Stimulated activated CD8-positive, alpha-beta memory T cell treated with anti-CD3 and anti-CD28 coated beads, Interleukin-2, amount 100 ng/mL, for 1 hour (primary cell): ENCODE results near the gene PLXDC2.
"Not testable (repeated sequence)": the region's sequence is repeated elsewhere in the genome, so short reads cannot be mapped to it uniquely, and the experiment has no call there.

ENCODE experiments used
- DNase-seq, 2 donors: peaks; one replicate each; pipeline ENCODE4 v3.0.0-alpha.2; 2020; ENCODE audit warnings: low read depth in 2 of 2

The PLXDC2 gene

DNA sequence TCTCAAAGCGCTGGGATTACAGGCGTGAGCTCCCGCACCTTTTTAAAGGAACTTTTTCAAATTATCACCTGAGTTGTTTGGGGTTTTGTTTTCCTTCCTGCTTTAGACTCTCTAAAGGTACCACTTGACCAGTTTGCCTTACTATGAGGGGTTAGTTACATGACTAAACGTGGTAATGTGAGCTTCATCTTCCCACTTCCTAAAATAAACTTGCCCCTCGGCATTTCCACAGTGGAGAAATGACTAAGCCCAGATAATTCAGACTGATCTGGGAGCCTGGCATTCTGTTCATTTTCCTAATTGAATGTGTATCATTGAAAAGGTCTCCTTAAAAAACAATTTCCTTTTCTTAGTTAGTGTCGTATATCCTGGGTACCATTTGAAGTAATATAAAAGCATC, 163.4 kb downstream of the PLXDC2 start:
- DNase-seq, result no peak

DNA sequence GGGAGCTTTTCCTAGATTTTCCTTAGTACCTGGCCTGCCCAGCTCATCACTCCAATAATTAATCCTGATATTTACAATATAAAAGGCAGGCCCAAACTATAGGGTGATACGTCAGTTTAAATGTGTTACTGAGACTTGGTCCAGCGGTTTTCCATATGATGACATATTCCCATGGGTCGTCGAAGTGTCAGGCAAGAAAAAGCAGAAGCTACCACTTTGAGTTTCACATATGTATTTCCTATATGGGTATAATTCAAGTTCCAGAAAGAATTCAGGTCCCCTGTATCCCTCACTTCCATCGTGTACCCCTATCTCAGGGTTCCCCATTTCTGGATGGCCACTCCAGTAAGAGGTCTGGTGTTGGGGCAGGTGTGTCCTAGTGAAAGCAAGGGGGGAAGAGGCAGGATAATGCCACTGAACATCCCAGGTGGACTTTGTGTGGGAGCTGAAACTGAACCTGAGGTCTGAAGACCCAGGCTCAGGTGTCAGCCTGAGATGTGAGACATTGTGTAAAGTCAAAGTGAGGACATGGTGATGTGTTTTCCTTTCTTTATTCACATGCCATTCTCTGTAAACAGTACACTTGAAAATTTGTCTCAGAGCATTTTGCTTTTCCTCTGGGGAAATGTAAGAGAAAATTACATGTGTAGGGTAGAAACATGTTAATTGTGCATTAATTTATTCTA, 167.8 kb downstream of the PLXDC2 start:
- DNase-seq, result no peak

DNA sequence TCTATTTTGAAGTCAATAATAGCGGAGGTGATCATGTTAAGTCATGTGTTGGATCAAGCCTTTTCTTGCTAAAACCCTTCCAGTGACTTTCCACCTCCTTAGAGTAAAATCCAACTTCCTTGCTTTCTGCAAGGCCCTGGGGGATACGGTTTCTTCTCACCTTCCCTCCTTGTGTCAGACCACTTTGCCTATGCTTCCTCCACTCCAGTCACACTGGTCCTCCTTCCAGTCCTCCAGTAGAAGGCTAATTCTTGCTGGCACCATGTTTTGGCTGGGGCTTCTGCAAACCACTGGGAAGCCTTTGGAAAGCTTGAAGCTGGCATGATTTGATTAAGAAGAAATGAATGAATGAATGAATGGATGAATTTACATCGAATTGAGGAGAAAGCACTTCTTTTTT, 169.5 kb downstream of the PLXDC2 start:
- DNase-seq, result no peak

DNA sequence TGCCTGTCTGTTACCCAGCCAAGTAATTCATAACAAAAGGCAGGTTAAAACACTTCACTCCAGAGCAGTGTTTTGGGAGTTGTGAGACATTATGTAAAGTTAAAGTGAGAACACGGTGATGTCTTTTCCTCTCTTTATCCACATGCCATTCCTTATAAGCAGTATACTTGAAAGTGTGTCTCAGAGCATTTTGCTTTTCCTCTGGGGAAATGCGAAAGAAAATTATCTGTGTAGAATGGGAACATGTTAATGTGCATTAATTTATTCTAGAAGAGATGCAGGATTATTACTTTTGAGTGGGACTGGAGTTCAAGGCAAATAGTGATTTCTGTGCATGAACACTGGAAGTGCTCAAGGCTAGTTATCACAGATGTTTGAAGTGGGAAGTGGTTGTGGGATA, 170.4 kb downstream of the PLXDC2 start:
- DNase-seq, result no peak

DNA sequence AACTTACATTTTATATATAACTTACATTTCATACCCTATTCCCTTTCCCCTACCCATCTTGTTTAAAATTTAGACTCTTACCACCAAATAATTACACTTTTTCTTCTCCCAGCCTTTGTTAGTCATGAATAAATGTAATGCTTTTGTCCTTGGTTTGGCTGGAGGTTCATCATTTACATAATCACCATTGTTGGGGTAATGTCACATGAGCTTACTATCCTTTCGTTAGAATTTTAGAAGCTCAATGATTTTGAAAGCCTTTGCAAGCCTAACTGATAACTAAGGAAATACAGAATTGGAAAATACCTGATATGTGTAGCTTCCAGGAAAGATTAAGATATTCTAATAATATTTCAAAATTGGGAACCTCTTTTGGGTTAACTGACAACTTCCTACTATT, 171.7 kb downstream of the PLXDC2 start:
- no peak for DNase-seq

DNA sequence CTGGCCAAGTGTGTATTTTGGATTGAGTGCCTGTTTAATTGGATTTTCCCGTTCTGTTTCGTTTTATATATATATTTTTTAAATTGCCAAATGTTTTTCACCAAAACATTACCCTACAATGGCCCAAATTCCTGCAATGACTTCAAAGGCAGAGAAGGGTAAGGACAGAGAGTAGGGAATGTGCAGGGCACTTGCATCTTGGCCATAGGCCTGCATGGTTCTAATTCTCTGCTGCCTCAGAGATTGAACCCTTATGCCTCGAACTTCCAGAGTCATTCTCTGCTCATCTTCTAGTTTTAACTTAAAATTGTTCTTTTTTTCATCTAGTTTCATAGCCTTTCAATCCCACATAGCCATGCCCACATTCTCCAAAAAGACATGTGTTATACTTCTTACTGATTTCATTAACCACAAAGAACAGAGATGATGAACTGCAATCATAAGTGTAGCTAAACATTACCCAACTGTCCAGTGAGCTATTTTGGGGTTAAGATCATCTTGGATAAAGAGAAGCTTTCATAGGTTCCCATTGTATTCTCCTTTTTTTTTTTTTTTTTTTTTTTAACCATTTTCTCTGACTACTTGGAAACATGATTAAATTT, 177.6 kb downstream of the PLXDC2 start:
- no peak for DNase-seq

DNA sequence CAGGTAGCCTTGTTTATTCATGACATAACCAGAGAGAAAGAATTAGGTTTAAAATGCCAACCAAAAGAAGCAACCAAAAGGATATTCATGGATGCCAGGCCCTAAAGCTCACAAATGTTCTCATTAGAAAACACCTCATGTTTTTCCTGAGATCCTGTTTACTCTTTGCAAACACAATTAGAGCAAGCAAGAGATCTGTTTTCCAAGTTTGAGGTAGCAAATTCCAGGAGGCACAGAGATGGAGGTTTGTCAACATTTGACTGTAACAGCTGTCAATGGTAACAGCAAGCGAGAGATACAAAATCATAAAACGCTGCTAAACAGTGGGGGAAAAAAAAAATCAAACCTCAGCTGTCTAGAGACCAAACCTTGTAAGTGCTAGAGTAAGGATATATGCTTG, 182.2 kb downstream of the PLXDC2 start:
- no peak for DNase-seq

DNA sequence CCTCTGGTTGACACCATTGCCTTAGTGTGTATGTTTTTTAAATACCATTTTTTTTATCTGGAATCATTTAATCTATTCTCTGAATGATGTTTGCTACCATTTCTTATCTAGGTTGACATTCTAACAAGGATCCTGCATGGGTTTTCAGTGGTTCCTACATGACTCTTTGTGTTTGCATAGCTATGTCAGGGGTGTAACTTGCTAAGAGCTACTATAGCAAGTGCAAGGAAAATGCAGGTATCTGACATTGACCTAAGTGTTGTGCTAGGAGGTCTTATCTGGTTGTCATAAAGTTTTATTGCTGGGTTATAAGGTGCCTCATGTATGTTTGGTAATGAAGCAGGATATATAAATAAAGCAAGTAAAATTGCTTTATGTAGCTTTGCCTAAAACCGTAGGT, 183.2 kb downstream of the PLXDC2 start:
- no peak for DNase-seq

DNA sequence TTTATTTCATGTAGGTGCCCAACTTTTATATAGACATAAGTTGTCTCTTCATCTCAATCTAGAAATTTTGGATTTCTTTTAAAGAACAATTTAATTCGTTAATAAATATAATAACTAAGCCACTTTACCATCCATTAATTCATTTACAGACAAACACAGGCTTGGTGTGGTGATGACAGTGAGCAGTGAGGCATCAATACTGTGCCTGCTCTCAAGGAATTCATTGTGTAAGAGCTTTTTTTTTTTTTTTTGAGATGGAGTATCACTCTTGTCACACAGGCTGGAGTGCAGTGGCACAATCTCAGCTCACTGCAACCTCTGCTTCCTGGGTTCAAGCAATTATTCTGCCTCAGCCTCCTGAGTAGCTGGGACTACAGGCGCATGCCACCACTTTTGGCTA, 185.8 kb downstream of the PLXDC2 start:
- DNase-seq, result not testable (repeated sequence)

DNA sequence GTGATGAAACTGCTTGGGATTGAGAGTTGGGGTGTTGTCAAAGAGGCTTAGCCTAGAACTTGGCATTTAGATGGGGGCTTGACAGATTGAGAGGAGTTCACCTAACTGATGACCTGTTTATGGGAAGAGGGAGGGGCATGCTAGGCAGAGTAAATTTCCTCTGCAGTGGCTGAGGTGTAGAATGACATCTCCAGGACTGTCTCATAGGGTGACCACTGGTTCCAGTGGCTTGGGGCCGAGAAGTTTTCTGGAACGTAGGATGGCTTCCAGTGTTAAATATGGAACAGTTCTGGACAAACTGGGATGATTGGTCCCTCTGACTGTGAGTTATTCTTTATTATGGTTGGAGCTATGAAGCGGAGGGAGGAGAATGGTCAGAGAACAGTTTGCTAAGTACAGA, 186.4 kb downstream of the PLXDC2 start:
- no peak for DNase-seq

DNA sequence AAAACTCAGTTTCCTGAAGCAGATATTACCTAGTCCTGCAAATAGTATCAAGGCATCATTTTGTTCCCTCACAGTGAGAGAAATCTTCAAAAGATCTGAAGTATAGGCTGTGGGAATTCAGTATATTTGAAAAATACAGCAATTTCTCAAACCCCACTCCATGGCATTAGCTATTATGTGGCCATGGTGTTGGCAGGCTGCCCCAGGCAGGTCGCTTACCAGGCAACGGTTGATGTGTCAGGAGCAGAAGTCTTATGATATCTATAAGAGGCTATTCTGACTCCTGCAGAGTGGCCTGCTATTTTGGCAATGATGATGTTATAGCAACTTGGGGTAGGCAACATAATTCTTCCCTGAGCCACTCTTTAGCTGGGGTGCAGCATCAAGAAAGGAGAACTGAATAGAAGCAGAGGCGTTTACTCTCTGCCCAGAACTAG, 187.9 kb downstream of the PLXDC2 start:
- DNase-seq, result no peak

DNA sequence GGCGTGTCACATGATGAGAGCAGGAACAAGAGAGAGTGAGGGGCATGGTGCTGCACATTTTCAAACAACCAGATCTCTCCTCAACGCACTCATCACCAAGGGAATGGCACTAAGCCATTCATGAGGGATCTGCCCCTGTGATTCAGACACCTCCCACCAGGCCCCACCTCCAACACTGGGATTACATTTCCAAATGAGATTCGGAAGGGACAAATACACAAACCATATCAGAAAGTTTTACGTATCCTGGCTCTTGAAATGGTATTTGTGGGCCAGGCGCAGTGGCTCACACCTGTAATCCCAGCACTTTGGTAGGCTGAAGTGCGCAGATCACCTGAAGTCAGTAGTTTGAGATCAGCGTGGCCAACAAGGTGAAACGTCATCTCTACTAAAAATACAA, 189.4 kb downstream of the PLXDC2 start:
- DNase-seq, result no peak

DNA sequence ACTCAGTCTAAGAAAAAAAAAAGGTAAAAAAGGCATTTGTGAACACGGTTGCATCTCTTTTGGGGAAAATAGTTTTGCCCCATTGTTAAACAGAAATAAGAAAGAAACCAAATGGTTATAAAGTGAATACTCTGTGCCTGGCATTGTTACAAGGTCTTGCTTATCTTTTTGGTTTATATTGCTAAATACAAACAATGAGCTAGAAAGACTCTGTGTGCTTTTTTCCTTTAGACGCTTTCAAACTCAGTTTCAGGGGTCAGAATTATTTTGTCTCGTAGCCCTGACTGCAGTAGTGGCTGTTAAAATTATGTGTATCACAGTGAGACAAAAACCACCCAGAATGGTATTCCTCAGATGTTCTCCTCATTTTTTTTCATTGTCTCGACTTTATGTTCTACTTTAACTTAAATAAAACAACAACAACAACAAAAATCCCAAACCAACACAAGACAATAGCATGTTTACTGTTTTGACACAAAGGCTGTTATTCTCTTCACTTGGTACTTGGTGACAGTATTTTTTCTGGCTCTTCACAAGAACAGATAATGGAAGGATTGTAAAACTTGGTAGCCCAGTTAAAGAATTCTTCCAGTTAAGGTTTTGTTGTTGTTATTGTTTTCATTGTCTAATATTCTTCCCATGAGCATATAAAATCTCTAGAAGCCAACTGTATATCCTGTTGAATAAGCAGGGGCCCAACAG, 190.1 kb downstream of the PLXDC2 start:
- DNase-seq, result no peak

DNA sequence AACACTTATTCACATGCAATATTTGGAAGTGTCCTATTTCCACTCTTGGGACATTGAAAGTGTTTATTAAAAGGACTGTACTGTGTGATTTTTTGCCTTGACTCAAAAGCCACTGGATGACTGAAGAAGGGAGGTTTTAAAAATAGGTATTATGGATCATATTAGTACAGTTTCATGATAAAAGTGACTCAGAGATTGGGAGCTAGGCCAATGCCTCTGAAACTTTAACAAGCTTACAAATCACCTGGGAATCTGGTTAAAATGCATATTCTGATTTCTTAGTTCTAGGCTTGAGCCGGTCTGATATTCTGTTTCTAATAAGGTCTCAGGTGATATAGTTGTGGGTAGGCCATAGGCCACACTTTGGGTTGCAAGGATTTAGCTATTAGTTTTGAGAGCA, 191.2 kb downstream of the PLXDC2 start:
- no peak for DNase-seq

DNA sequence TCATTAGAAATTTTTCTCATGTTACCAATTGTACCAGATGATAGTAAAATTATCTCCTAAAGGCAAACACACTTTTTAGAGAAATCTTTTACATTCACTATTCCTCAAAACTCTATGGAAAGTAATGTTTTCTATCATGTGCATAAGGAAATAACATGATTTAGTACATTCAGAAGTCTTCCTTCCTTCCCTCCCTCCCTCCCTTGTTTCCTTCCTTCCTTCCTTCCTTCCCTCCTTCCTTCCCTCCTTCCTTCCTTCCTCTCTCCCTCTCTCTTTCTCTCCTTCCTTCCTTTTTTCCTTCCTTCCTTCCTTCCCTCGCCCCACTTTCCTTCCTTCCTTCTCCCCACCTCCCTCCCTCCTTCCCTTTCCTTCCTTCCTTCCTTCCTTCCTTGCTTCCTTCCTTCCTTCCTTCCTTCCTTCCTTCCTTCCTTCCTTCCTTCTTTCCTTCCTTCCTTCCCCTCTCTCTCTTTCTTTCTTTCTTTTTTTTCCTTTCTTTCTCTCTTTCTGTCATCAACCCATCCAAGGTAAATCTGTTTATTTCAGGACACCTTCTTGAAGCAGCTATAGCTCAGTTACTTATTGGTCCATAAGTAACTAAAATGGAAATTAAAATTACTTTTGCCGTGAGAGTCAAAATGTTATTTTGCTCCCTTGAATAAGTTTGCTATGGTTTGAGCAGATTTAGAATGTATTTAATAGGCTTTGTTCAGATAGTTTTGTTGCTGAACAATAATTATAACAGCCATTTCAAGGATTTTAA, 197.9 kb downstream of the PLXDC2 start:
- no peak for DNase-seq

DNA sequence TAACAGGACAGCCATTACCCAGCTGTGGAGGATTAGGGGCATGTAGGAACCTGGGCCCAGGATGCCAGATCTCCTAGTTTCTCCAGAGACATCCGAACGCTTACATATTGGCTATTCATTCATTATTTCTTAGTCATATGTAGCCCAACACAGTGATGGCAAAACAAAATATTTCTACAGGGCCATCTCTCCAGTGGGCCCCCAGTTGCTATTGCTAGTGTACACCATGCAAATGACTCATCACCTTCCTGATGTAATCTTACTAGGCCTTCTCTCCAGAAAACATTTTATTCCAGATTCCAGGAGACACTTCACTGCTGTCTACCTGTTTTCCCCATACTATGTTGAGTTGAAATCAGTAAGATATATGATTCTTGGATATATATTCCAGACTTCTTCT, 201.7 kb downstream of the PLXDC2 start:
- DNase-seq, result no peak

DNA sequence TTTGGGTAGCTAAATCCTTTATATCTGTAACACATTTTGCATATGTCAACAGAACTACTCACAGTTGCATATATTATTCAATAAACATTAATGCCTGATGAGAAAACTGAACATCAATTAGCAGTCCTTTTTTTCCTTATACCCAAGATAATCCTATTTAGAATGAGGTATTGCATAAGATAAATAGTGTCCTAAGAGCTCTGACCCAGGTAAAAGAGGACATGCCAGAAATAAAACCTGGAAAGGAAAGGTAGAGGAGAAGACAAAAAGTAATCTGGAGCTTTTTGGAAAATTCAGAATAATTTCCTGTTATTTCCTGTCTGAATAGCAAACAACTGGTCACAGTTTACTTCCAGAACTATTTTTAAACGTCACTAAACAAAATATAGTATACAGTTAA, 204.4 kb downstream of the PLXDC2 start:
- no peak for DNase-seq

DNA sequence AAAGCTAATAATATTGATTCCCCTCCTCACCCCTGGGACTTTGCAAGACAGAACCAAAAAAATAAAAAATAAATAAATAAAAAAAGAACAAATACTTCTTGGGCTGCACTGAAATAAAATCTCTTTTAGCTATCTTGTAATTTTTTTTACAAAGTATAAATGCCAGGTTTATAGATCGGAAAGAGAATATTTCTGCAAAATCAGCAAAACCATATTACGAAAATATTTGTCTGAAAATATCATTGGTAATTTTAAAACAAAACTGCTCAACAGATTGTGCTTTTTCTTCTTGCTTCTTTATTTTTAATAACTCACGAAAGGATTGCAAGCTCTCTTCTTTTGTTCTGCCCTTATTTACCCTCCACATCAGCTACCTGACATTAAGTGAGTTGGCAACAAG, 213.3 kb downstream of the PLXDC2 start:
- no peak for DNase-seq

DNA sequence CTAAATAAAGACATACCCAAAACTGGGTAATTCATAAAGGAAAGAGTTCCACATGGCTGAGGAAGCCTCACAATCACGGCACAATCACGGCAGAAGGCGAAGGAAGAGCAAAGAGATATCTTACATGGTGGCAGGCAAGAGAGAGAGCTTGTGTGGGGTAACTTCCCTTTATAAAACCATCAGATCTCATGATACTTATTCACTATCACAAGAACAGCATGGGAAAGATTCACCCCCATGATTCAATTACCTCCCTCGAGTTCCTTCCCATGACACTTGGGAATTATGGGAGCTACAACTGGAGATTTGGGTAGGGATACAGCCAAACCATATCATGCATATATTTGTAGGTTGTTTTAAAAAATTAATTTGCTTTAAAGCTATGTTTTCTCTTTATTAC, 217.2 kb downstream of the PLXDC2 start:
- no peak for DNase-seq

DNA sequence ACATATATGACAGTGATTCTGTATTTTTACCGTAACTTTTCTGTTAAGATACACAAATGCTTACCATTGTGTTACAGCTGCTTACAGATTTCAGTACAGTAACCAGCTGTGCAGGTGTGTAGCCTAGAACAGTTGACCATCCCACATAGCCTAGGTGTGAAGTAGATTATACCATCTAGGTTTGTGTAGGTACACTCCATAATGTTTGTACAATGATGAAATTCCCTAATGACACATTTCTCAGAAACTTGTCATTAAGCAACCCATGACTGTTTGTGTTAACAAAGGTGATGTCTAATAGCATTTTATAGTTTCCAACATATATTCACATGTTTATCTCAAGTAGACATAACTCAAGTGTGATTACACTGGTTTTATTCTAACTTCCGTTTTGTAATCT, 218.5 kb downstream of the PLXDC2 start:
- no peak for DNase-seq

DNA sequence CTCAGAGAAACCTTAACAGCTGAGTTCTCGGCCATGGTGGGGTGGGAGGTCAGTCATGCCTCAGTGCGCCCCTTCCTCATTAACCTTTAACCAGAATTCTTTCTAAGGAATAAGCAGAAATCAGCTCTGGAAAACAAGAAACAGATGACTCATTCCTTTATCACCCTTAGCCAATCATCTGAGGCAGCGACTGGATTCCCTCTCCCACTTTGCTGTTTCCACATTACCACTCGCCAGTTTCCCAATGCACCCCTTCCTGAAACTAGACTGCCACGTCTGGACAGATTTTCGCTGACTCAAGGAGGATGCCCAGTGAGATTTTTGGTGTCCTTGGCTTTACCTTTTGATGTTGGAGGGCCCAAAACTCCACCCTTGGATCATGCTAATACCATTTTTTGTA, 223.8 kb downstream of the PLXDC2 start:
- DNase-seq, result no peak

DNA sequence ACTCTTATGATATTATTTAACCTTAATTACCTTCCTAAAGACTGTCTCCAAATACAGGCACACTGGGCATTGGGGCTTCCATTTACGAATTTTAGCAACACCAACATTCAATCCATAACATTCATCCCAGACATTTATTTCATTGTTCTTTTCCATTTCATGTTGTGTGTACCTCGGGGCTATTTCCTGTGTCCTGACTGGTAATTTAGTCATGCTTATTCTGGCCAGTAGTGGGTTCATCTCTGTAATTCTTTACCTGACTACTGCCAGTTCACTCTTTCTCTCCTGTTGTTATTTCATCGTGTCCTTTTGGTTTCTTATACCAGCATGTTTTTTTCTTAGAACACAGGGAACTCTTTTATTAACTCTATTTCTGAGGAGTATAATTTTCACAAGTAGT, 225.7 kb downstream of the PLXDC2 start:
- no peak for DNase-seq

DNA sequence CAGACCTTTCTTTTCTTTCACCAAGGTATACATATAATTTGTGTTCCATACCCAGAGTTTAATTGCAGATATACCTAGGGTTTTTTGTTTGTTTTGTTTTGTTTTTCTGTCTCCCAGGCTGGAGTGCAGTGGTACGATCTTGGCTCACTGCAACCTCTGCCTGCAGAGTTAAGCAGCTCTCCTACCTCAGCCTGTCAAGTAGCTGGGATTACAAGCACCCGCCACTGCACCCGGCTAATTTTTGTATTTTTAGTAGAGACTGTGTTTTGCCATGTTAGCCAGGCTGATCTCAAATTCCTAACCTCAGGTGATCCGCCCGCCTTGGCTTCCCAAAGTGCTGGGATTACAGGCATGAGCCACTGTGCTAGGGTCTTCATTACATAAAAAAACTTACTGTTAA, 228.9 kb downstream of the PLXDC2 start:
- not testable (repeated sequence) for DNase-seq
